Gastroesophageal sphincter (tissue), 4 donors: ENCODE measurements around the gene CSMD2. TPM values are rescaled to one million over a fixed set of nuclear protein-coding genes. Genes with fewer than 3 reads are reported as not detected.

Experiments used
- ATAC-seq: fragments of 150-250 bp; one replicate; pipeline ENCODE4 v1.9.1; 2016; ENCODE audit warnings: mild to moderate bottlenecking, moderate library complexity
- H3K27ac ChIP-seq, 4 donors: fragments of 200-600 bp; sonication (generic) in 3 of 4; 1 replicate in 3 of 4; 2 replicates in 1 of 4; pipeline ENCODE4 v1.5.1; 2016 to 2019
- H3K27me3 ChIP-seq: fragments of 200-600 bp; sonication (generic); one replicate; pipeline ENCODE4 v1.5.1; 2019
- H3K36me3 ChIP-seq, 2 donors: fragments of 200-600 bp; sonication (generic); one replicate each; pipeline ENCODE4 v1.5.1; 2019; ENCODE audit warnings: control low read depth in 1 of 2
- H3K4me1 ChIP-seq, 3 donors: fragments of 200-600 bp; sonication (generic); 1 replicate in 2 of 3; 2 replicates in 1 of 3; pipeline ENCODE4 v1.5.1; 2016 to 2019; ENCODE audit warnings: control low read depth in 2 of 3
- H3K4me3 ChIP-seq, 2 donors: fragments of 200-600 bp; sonication (generic); one replicate each; pipeline ENCODE4 v1.5.1; 2019; ENCODE audit warnings: mild to moderate bottlenecking in 1 of 2, moderate library complexity in 1 of 2
- H3K9me3 ChIP-seq, 3 donors: fragments of 200-600 bp; sonication (generic); one replicate each; pipeline ENCODE4 v1.5.1; 2017 to 2019; ENCODE audit warnings: control low read depth in 2 of 3
- CTCF ChIP-seq, 4 experiments: fragments of 200-600 bp in 2 of 4; fragments of 450-650 bp in 2 of 4; sonication (generic) in 1 of 4; IDR thresholded peaks; one replicate each; pipeline ENCODE4 v1.5.1; 2017 to 2019; ENCODE audit warnings: antibody characterized with exemption in 4 of 4, mild to moderate bottlenecking in 2 of 4, moderate library complexity in 2 of 4
- EP300 ChIP-seq: sonication (generic); formaldehyde crosslinking; IDR thresholded peaks from one replicate; pipeline ENCODE4 v1.6.1; 2017; ENCODE audit warnings: antibody characterized with exemption, mild to moderate bottlenecking
- POLR2A ChIP-seq, 2 donors: fragments of 450-650 bp; IDR thresholded peaks; one replicate each; pipeline ENCODE4 v1.6.1; 2017; ENCODE audit warnings: antibody characterized with exemption in 2 of 2, mild to moderate bottlenecking in 2 of 2, moderate library complexity in 1 of 2
- POLR2AphosphoS5 ChIP-seq: sonication (generic); formaldehyde crosslinking; IDR thresholded peaks from one replicate; pipeline ENCODE4 v1.6.1; 2017; ENCODE audit warnings: antibody characterized with exemption
- WGBS, 2 donors: methylation state at CpG; one replicate each; pipeline ENCODE4 v1.1.5; 2018; ENCODE audit warnings: low coverage in 1 of 2; 5-methylcytosine and 5-hydroxymethylcytosine counted together
- total RNA-seq, 4 donors: library from RNA; depleted of rRNA; stranded (reverse); fragments of >200 nt; gene quantifications; one replicate each; pipeline ENCODE4 v1.1.0, GENCODE V29; 2016

Gene CSMD2
- total RNA-seq, 4 donors from 2014 or later = 0.22 to 2.5 (median 0.37) TPM

GRCh38 chr1:33517596-33518250, 647.3 kb downstream of the CSMD2 start:
- ATAC-seq = no peak
- Histone ChIP-seq H3K36me3 (no peaks in the 10 kb centered on the region), H3K4me1 (no peaks in the 10 kb centered on the region), H3K4me3 (no peak overlapping the region), H3K9me3 (no peaks in the 10 kb centered on the region), H3K27ac (no peak overlapping the region), H3K27me3 (no peaks in the 10 kb centered on the region)
- no peak for TF ChIP-seq EP300
- no peak for TF ChIP-seq POLR2A (IDR thresholded peaks at IDR 0.05)
- TF ChIP-seq CTCF (IDR thresholded peaks at IDR 0.05) = no peak
- no peak for TF ChIP-seq POLR2AphosphoS5
- 31 to 42% methylated on average over 2 of the region's 12 CpGs for WGBS, 2 donors

GRCh38 chr1:33516891-33517567, 648.0 kb downstream of the CSMD2 start:
- Histone ChIP-seq H3K4me1 (no peaks in the 10 kb centered on the region), H3K4me3 (no peak overlapping the region), H3K27ac (no peak overlapping the region), H3K36me3 (no peaks in the 10 kb centered on the region), H3K9me3 (no peaks in the 10 kb centered on the region), H3K27me3 (no peaks in the 10 kb centered on the region)
- no peak for ATAC-seq
- WGBS, 2 donors = 64 to 92% methylated on average over 5 of the region's 8 CpGs
- TF ChIP-seq EP300 (no peak), CTCF (IDR thresholded peaks at IDR 0.05) (no peak), POLR2AphosphoS5 (no peak), POLR2A (IDR thresholded peaks at IDR 0.05) (no peak)

- no peak overlapping the region for H3K27ac ChIP-seq
These were observed 648.6 kb downstream of the CSMD2 start for GRCh38 chr1:33516428-33516827.

GRCh38 chr1:33515607-33516006, 649.4 kb downstream of the CSMD2 start:
- Histone ChIP-seq H3K36me3 (no peaks in the 10 kb centered on the region), H3K27ac (no peak overlapping the region), H3K4me1 (no peaks in the 10 kb centered on the region), H3K27me3 (no peaks in the 10 kb centered on the region), H3K4me3 (no peak overlapping the region), H3K9me3 (no peaks in the 10 kb centered on the region)
- no peak for ATAC-seq
- 44 to 100% methylated on average over 1 to 2 of the region's 2 CpGs for WGBS, 2 donors
- TF ChIP-seq POLR2AphosphoS5 (no peak), CTCF (IDR thresholded peaks at IDR 0.05) (no peak), POLR2A (IDR thresholded peaks at IDR 0.05) (no peak), EP300 (no peak)

More at GRCh38 chr1:33516428-33516827, 648.6 kb downstream of the CSMD2 start:
- H3K36me3 ChIP-seq = no peaks in the 10 kb centered on the region
- no peak overlapping the region for H3K4me3 ChIP-seq
- no peaks in the 10 kb centered on the region for H3K4me1 ChIP-seq
- H3K9me3 ChIP-seq = no peaks in the 10 kb centered on the region
- no peak for ATAC-seq
- H3K27me3 ChIP-seq = no peaks in the 10 kb centered on the region
- TF ChIP-seq EP300 (no peak), POLR2A (IDR thresholded peaks at IDR 0.05) (no peak), CTCF (IDR thresholded peaks at IDR 0.05) (no peak), POLR2AphosphoS5 (no peak)
- WGBS, 2 donors = 80 to 92% methylated on average over 5 to 9 of the region's 9 CpGs

DNA sequence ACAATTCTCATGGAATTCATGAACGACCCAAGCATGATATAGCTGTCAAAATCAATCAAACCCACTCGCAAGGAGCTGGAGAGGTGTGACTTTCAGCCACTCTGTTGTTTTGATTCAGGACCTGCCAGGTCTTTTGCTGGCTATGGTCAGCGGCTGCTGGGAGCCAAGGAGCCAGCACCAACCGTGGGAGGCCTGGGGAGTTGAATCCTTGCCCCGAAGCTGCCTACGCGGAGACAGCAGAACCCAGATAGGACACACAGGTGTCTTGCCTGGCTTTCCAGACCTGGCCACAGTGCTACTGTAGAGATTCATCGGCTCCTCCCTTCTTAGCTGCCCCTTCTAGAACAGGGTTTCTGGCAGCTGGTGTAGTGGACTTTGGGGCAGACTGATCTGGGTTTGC, 649.9 kb downstream of the CSMD2 start:
- Histone ChIP-seq H3K4me3 (no peak overlapping the region), H3K27me3 (no peaks in the 10 kb centered on the region), H3K9me3 (no peaks in the 10 kb centered on the region), H3K27ac (no peak overlapping the region), H3K36me3 (no peaks in the 10 kb centered on the region), H3K4me1 (no peaks in the 10 kb centered on the region)
- WGBS, 2 donors = 42 to 65% methylated on average over 2 to 7 of the region's 8 CpGs
- ATAC-seq = no peak
- TF ChIP-seq POLR2AphosphoS5 (no peak), CTCF (IDR thresholded peaks at IDR 0.05) (no peak), POLR2A (IDR thresholded peaks at IDR 0.05) (no peak), EP300 (no peak)
